Dedifferentiated amniotic fluid mesenchymal stem cell (primary cell): ENCODE measurements around the gene TESMIN.

ENCODE experiments used
- DNase-seq: peaks from one replicate; pipeline ENCODE4 v3.0.0-alpha.2; 2016; ENCODE audit errors: extremely low spot score

The TESMIN gene

GRCh38 chr11:68761801-68762200 lies 10.5 kb upstream of the TESMIN start:
- DNase-seq, result no peak

GRCh38 chr11:68759991-68760390 lies 8.7 kb upstream of the TESMIN start:
- DNase-seq, result no peak

GRCh38 chr11:68757711-68758110 lies 6.4 kb upstream of the TESMIN start:
- DNase-seq, result no peak

GRCh38 chr11:68756171-68756766 lies 4.9 kb upstream of the TESMIN start:
- DNase-seq, result no peak

GRCh38 chr11:68753300-68753699 lies 2.0 kb upstream of the TESMIN start:
- DNase-seq, result no peak

GRCh38 chr11:68751004-68751325 lies 355 bp downstream of the TESMIN start:
- DNase-seq, result no peak

GRCh38 chr11:68750195-68751003 lies 921 bp downstream of the TESMIN start:
- DNase-seq, result no peak

- no peak for DNase-seq
These were observed 1.8 kb downstream of the TESMIN start for GRCh38 chr11:68749229-68750123.

- DNase-seq, result no peak
These were observed 3.3 kb downstream of the TESMIN start for GRCh38 chr11:68748061-68748460.

GRCh38 chr11:68743539-68743938 lies 7.8 kb downstream of the TESMIN start:
- no peak for DNase-seq

- no peak for DNase-seq
These were observed 9.9 kb downstream of the TESMIN start for GRCh38 chr11:68741463-68741862.

GRCh38 chr11:68735646-68736045 lies 15.7 kb downstream of the TESMIN start:
- no peak for DNase-seq

GRCh38 chr11:68735125-68735524 lies 16.2 kb downstream of the TESMIN start:
- DNase-seq, result no peak

- DNase-seq, result no peak
These were observed 17.2 kb downstream of the TESMIN start for GRCh38 chr11:68734111-68734510.

- DNase-seq, result no peak
These were observed 23.5 kb downstream of the TESMIN start for GRCh38 chr11:68727783-68728182.

GRCh38 chr11:68724293-68724692 lies 27.0 kb downstream of the TESMIN start:
- DNase-seq, result no peak

- no peak for DNase-seq
These were observed 29.2 kb downstream of the TESMIN start for GRCh38 chr11:68722143-68722542.

GRCh38 chr11:68721075-68721474 lies 30.2 kb downstream of the TESMIN start:
- DNase-seq, result no peak

GRCh38 chr11:68715456-68716122 lies 35.7 kb downstream of the TESMIN start:
- DNase-seq, result no peak

GRCh38 chr11:68714060-68714856 lies 37.1 kb downstream of the TESMIN start:
- no peak for DNase-seq

- DNase-seq, result no peak
These were observed 40.2 kb downstream of the TESMIN start for GRCh38 chr11:68711114-68711513.
